VCaP (cell line): ENCODE measurements around the gene CIAO1.

Experiments
- H3K27ac ChIP-seq: fragments of 450-650 bp; 2 replicates; pipeline ENCODE4 v1.5.1; 2017
- TF ChIP-seq, protein P1 (sequence below): fragments of 450-650 bp; conservative IDR thresholded peaks from 2 replicates; pipeline ENCODE4 v1.5.1; 2017; ENCODE audit warnings: mild to moderate bottlenecking, moderate library complexity

The CIAO1 gene

DNA sequence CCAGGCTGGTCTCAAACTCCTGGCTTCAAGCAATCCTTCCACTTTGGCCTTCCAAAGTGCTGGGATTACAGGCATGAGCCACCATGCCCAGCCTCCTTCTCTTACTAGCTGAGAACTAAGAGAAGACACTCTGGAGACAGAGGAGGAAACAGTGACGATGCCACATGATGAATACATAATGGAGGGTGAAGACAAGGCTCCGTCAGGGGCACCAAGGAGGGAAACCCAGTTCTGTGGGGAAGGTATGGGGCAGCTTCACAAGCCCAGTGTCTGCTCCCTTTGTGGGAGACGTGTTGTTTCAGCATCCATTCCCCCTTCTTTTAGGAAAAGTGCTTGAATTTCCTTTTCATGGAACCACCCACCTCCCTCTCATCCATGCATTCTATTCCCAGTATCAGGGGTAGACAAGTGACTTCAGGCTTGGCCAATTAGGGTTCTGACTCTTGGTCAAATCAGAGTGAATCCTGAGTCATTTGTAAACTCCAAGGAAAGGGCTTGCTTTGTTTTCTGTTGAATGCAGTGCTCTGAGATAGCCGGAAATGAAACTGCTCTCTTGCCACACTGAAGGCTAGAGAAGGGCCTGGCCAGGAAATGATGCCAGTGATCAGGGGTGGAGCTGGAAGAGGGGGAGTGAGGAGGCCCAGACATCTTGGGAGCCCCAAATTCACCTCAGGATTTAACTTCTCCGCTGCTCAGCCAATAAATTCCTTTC is 24.0 kb upstream of the CIAO1 start:
- TF ChIP-seq, protein P1, sequence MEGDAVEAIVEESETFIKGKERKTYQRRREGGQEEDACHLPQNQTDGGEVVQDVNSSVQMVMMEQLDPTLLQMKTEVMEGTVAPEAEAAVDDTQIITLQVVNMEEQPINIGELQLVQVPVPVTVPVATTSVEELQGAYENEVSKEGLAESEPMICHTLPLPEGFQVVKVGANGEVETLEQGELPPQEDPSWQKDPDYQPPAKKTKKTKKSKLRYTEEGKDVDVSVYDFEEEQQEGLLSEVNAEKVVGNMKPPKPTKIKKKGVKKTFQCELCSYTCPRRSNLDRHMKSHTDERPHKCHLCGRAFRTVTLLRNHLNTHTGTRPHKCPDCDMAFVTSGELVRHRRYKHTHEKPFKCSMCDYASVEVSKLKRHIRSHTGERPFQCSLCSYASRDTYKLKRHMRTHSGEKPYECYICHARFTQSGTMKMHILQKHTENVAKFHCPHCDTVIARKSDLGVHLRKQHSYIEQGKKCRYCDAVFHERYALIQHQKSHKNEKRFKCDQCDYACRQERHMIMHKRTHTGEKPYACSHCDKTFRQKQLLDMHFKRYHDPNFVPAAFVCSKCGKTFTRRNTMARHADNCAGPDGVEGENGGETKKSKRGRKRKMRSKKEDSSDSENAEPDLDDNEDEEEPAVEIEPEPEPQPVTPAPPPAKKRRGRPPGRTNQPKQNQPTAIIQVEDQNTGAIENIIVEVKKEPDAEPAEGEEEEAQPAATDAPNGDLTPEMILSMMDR, result no peak
- H3K27ac ChIP-seq, result no peak overlapping the region

DNA sequence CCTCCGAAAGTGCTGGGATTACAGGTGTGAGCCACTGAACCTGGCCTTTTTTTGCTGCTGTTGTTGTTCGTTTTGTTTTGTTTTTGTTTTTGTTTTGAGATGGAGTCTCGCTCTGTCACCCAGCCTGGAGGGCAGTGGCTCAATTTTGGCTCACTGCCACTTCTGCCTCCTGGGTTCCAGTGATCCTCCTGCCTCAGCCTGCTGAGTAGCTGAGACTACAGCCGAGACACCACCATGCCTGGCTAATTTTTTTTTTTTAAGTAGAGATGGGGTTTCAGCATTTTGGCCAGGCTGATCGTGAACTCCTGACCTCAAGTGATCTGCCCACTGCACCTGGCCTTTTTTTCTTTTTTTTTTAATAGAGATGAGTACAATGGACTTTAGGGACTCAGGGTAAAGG is 22.2 kb upstream of the CIAO1 start:
- no peak overlapping the region for H3K27ac ChIP-seq
- TF ChIP-seq, protein P1, result no peak

DNA sequence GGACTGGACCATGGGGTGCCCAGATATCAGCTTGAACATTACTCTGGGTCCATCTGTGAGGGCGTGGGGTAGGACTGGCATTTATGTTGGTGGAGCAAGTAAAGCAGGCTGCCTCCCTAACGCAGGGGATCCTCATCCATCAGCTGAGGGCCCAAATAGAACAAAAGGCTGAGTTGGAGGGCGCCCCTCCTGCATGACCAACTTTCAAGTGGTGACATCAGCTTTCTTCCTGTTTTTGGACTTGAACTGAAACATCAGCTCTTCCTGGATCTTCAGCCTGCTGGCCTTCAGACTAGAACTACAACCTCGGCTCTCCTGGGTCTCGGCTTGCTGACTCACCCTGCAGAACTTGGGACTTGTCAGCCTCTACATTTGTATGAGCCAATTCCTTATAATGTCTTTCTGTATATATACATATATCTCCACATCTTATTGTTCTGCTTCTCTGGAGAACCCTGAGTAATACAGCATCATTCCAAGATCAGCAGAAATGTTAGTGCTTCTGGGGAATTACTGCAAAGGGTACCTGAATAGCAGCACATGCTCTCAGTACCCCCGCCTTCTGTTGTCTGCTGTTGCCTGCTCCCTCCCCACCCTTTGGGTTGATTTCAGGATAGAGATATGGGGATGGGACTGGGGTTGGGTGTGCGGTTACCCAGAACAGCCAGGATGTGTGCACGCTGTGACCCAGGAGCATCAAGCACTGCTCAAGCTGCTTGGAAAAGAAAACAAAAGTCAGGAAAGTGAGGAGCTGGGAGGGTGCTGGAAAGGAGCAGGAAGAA is 20.2 kb upstream of the CIAO1 start:
- TF ChIP-seq, protein P1, result no peak
- no peak overlapping the region for H3K27ac ChIP-seq

DNA sequence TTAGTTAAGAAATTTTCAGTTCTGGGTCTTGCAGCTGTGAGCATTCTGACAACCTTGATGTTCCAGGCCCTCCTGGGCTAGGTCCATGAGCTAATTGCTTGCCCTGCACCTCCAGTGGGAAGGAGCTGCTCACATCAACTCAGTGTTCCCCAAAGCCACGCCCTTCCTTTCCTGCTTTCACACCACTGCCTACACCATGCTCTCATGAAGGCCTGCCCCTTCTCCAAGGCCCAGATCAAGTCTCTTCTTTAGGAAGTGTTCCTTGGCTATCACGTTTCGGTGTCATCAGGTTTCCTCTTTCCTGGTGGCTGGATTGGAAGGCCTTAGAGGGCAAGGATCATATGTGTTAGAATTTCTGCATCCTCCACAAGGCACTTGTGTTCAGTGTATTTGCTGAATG is 19.0 kb upstream of the CIAO1 start:
- TF ChIP-seq, protein P1, result no peak
- no peak overlapping the region for H3K27ac ChIP-seq

DNA sequence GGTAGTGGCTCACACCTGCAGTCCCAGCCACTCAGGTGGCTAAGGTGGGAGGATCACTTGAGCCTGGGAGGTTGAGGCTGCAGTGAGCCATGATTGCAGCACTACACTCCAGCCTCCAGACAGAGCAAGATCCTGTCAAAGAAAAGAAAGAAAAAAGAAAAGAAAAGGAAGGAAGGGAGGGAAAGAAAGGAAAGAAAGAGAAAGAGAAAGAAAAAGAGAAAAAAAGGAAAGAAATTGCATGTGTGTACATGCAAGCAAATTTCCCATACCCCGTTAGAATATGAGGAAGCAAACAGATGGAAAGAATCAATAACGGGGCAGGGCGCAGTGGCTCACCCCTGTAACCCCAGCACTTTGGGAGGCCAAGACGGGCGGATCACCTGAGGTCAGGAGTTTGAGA is 18.1 kb upstream of the CIAO1 start:
- TF ChIP-seq, protein P1, result no peak
- H3K27ac ChIP-seq, result no peak overlapping the region

DNA sequence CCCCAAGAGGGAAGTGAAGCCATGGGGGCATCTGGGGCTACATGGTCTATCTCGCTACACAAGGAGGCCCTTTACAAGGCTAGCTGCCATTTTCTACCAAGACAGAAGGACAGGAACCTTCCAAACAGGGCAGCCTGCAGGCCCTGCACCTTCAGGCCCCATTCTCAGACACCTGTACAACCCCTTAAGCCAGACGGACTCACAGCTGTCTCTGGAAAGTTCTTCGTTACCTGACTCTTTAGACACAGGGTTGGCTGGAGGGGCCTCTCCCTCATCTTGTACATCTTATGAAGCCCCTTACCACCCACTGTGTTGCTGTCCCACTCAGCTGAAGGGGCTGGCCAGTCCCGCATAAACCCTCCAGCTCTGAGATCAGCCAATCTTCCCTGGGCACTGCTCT is 17.4 kb upstream of the CIAO1 start:
- TF ChIP-seq, protein P1, result no peak
- H3K27ac ChIP-seq, result no peak overlapping the region

DNA sequence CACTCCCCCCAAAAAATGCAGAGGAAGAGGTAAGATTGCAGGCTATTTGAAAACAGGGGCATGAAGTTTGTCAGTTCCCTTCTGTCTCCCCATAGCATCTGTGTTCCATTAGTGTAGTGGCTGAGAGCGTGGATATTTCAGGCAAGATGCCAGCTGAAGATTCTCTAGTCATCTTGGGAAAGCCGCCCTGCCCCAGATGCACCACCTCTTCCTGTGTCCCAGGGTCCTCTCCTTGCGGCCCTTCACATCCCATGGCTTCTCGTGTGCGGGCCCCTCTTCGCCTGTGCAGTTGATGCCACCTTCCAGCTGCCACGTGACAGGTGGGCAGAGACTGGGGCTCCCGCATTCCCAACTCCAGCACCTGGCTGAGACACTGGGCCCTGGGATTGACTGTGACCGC is 16.4 kb upstream of the CIAO1 start:
- H3K27ac ChIP-seq, result no peak overlapping the region
- TF ChIP-seq, protein P1, result no peak
